ENCODE data around the gene VEZF1.

VEZF1 gene

DNA sequence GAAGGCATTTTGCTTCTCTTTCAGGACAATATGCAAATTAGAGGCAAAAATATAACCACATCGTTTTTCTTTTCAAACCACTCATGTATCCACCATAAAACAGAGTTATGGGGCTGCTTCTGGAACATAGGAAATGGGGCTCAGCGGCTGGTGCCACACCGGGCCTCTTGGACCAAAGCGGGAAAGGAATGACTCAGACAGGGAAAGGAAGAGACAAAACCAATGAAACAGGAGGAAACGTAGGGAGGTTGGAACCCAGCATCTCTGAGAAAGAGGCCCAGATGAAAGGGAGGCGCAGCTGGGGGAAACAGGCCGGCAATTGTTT is 61.4 kb downstream of the VEZF1 start:
- no peak for DNase-seq

DNA sequence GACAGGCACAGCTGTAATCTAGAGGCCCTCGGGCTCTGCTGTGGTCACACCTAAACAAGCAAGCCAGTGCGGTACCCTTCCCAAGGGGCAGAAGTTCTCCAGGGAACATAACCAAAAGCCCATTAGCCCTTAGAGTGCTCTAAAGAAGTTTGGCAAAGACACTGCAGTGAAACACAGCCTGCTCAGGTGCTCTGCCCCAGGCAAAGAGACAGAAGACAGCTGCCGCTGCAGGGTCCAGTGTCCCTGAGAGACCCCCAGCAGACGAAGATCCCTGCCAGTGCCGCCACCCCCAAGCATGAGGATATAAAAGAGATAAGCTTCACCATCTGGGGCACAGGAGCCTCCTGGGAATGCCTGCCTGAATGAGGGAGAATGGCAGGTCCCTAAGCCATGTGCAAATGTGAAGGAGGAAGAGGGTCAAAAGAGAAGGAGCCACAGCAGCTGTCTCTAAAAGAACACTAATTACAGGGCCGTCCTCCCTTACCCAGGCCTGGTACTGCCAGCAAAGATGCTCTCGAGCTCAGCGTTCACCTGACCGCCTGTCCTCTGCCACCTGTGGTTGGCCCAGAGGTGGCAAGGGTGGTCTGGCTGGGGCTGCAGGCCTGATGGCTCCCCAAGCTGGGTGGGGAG is 62.6 kb downstream of the VEZF1 start:
- peak; percentile 80 for DNase-seq

DNA sequence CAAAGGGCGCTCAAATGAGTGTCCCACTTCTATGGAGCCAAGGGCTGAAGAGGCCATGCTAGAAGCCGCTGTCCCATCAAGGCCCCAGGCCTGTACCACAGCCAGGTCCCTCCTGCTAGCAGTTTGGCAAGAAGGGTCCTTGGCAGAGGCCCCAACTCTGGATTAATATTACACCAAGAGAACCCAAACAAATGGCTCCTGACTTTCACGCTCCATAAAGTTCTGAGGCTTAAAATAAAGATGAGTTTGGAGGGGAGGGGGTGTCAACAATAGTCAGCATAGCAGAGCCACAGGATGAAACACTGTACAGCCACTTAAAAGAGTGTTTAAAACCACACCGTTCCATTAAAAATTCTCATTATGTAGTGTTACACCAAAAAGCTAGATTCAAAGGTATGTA is 63.4 kb downstream of the VEZF1 start:
- DNase-seq: peak; percentile 78
